Measurements from ENCODE around the gene SMCR8. TPM values are rescaled to one million over a fixed set of nuclear protein-coding genes. Genes with fewer than 3 reads are reported as not detected.
A peak's percentile ranks its signal among the peaks of the same experiment; 100 is the strongest.

The SMCR8 gene
- total and polyA plus RNA-seq, 2 of the 8 experiments (the other 6 are each of a cell fraction or from before 2014, with no cell fraction given), result 6.9 to 18.5 TPM

DNA sequence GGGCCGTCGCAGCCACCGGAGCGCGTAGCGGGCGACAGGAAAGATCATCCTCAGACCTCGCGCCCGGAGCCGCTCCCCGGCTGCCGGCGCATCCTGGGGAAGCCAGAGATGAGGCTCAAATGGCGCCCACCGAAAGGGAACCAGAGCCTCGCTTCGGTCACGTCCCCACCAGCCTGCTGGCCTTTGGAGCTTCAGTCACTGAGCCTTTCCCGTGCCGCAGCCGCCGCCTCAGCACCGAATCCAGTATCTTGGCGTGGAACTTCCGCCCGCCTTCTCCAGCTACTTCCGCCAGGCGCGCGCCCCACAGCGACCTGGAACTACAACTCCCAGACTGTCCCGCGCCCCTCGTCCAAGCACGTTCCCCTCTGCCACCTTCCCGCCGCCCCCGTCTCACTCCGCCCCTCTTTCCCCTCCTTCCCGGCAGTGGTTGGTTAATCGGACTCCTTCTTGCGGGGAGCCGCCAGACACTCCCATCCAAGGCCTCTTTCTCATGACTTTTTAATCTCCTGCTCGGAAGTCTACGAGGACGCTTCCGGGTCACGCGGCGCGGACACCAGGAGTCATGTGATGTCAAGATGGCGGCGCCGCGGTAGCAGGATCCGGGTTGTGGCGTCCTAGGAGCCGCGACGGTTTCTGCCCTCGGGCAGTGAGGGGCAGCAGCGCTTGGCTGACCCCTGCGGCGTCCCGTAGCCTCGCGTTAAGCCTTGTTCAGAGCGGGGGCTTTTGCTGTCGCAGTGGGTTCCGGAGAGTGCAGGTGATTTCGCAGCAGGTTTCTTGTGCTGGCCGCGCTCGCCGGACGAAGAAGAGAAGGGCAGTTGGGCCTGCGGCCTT, at the start of gene SMCR8, which contains the start of gene TOP3A (continued):
- TF ChIP-seq, protein P1, sequence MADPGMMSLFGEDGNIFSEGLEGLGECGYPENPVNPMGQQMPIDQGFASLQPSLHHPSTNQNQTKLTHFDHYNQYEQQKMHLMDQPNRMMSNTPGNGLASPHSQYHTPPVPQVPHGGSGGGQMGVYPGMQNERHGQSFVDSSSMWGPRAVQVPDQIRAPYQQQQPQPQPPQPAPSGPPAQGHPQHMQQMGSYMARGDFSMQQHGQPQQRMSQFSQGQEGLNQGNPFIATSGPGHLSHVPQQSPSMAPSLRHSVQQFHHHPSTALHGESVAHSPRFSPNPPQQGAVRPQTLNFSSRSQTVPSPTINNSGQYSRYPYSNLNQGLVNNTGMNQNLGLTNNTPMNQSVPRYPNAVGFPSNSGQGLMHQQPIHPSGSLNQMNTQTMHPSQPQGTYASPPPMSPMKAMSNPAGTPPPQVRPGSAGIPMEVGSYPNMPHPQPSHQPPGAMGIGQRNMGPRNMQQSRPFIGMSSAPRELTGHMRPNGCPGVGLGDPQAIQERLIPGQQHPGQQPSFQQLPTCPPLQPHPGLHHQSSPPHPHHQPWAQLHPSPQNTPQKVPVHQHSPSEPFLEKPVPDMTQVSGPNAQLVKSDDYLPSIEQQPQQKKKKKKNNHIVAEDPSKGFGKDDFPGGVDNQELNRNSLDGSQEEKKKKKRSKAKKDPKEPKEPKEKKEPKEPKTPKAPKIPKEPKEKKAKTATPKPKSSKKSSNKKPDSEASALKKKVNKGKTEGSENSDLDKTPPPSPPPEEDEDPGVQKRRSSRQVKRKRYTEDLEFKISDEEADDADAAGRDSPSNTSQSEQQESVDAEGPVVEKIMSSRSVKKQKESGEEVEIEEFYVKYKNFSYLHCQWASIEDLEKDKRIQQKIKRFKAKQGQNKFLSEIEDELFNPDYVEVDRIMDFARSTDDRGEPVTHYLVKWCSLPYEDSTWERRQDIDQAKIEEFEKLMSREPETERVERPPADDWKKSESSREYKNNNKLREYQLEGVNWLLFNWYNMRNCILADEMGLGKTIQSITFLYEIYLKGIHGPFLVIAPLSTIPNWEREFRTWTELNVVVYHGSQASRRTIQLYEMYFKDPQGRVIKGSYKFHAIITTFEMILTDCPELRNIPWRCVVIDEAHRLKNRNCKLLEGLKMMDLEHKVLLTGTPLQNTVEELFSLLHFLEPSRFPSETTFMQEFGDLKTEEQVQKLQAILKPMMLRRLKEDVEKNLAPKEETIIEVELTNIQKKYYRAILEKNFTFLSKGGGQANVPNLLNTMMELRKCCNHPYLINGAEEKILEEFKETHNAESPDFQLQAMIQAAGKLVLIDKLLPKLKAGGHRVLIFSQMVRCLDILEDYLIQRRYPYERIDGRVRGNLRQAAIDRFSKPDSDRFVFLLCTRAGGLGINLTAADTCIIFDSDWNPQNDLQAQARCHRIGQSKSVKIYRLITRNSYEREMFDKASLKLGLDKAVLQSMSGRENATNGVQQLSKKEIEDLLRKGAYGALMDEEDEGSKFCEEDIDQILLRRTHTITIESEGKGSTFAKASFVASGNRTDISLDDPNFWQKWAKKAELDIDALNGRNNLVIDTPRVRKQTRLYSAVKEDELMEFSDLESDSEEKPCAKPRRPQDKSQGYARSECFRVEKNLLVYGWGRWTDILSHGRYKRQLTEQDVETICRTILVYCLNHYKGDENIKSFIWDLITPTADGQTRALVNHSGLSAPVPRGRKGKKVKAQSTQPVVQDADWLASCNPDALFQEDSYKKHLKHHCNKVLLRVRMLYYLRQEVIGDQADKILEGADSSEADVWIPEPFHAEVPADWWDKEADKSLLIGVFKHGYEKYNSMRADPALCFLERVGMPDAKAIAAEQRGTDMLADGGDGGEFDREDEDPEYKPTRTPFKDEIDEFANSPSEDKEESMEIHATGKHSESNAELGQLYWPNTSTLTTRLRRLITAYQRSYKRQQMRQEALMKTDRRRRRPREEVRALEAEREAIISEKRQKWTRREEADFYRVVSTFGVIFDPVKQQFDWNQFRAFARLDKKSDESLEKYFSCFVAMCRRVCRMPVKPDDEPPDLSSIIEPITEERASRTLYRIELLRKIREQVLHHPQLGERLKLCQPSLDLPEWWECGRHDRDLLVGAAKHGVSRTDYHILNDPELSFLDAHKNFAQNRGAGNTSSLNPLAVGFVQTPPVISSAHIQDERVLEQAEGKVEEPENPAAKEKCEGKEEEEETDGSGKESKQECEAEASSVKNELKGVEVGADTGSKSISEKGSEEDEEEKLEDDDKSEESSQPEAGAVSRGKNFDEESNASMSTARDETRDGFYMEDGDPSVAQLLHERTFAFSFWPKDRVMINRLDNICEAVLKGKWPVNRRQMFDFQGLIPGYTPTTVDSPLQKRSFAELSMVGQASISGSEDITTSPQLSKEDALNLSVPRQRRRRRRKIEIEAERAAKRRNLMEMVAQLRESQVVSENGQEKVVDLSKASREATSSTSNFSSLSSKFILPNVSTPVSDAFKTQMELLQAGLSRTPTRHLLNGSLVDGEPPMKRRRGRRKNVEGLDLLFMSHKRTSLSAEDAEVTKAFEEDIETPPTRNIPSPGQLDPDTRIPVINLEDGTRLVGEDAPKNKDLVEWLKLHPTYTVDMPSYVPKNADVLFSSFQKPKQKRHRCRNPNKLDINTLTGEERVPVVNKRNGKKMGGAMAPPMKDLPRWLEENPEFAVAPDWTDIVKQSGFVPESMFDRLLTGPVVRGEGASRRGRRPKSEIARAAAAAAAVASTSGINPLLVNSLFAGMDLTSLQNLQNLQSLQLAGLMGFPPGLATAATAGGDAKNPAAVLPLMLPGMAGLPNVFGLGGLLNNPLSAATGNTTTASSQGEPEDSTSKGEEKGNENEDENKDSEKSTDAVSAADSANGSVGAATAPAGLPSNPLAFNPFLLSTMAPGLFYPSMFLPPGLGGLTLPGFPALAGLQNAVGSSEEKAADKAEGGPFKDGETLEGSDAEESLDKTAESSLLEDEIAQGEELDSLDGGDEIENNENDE (IDR thresholded peaks at IDR 0.05; ENCODE audit: insufficient replicate concordance, low read length), result no peak
- TF ChIP-seq GTF2F1 (IDR thresholded peaks at IDR 0.05; ENCODE audit: borderline replicate concordance, low read depth, low read length) (peak; percentile 21; the same call in 1 of the 2 replicates), RBBP5 (IDR thresholded peaks at IDR 0.05; ENCODE audit: borderline replicate concordance, low read depth, low read length) (peak; percentile 79; the same call in 1 of the 2 replicates), EGR1 (IDR thresholded peaks at IDR 0.05; ENCODE audit: borderline replicate concordance, low read depth, low read length) (0 out of 2 replicates have a peak, but pooled peaks have one; percentile 70), POLR2AphosphoS5 (IDR thresholded peaks at IDR 0.05; ENCODE audit: low read depth, low read length) (peak; percentile 80), RFX5 (IDR thresholded peaks at IDR 0.05; ENCODE audit: borderline replicate concordance, low read depth, low read length) (no peak), NRF1 (IDR thresholded peaks at IDR 0.05; ENCODE audit: low read depth, low read length) (no peak)
- TF ChIP-seq, protein P2, sequence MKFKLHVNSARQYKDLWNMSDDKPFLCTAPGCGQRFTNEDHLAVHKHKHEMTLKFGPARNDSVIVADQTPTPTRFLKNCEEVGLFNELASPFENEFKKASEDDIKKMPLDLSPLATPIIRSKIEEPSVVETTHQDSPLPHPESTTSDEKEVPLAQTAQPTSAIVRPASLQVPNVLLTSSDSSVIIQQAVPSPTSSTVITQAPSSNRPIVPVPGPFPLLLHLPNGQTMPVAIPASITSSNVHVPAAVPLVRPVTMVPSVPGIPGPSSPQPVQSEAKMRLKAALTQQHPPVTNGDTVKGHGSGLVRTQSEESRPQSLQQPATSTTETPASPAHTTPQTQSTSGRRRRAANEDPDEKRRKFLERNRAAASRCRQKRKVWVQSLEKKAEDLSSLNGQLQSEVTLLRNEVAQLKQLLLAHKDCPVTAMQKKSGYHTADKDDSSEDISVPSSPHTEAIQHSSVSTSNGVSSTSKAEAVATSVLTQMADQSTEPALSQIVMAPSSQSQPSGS (IDR thresholded peaks at IDR 0.05; ENCODE audit: low read length), result peak; percentile 41; the same call in 1 of the 2 replicates
